Lung (tissue), 12 donors: ENCODE measurements around the gene SLC35F3. TPM values are rescaled to one million over a fixed set of nuclear protein-coding genes. Genes with fewer than 3 reads are reported as not detected.
A peak's percentile ranks its signal among the peaks of the same experiment; 100 is the strongest.

Experiments
- ATAC-seq: fragments of 200-7000 bp; cut with Tn5 transposase; one replicate; pipeline ENCODE4 v1.9.1; 2020; ENCODE audit warnings: moderate number of reproducible peaks; ENCODE audit not compliant: insufficient read depth, low FRiP score
- DNase-seq, 3 donors: peaks; one replicate each; pipeline ENCODE4 v3.0.0-alpha.2; 2013 to 2017
- H3K27ac ChIP-seq, 2 donors: one replicate each; pipeline ENCODE4 v1.5.1; 2013; ENCODE audit warnings: mild to moderate bottlenecking in 2 of 2, moderate library complexity in 2 of 2, control low read depth in 1 of 2, inconsistent platforms in 1 of 2, low read depth in 1 of 2, low read length in 1 of 2
- H3K27me3 ChIP-seq, 3 donors: one replicate each; pipeline ENCODE4 v1.5.1; 2013; ENCODE audit warnings: low read length in 2 of 3; ENCODE audit not compliant: control insufficient read depth in 3 of 3, insufficient read depth in 3 of 3
- H3K36me3 ChIP-seq, 4 donors: one replicate each; pipeline ENCODE4 v1.5.1; 2013; ENCODE audit warnings: low read length in 4 of 4, mild to moderate bottlenecking in 1 of 4, moderate library complexity in 1 of 4; ENCODE audit not compliant: control insufficient read depth in 4 of 4, insufficient read depth in 4 of 4
- H3K4me1 ChIP-seq, 5 donors: one replicate each; pipeline ENCODE4 v1.5.1; 2013; ENCODE audit warnings: low read length in 5 of 5, mild to moderate bottlenecking in 2 of 5, moderate library complexity in 1 of 5; ENCODE audit not compliant: control insufficient read depth in 5 of 5, insufficient read depth in 5 of 5
- H3K4me3 ChIP-seq: one replicate; pipeline ENCODE4 v1.5.1; 2013; ENCODE audit warnings: mild to moderate bottlenecking, control low read depth, moderate library complexity
- H3K9ac ChIP-seq, 2 donors: one replicate each; pipeline ENCODE4 v1.5.1; 2013; ENCODE audit warnings: low read length in 2 of 2, control low read depth in 1 of 2; ENCODE audit not compliant: insufficient read depth in 1 of 2
- H3K9me3 ChIP-seq, 4 donors: one replicate each; pipeline ENCODE4 v1.5.1; 2013; ENCODE audit warnings: low read length in 3 of 4, mild to moderate bottlenecking in 1 of 4, moderate library complexity in 1 of 4; ENCODE audit not compliant: control insufficient read depth in 4 of 4, insufficient read depth in 3 of 4
- WGBS, 2 donors: extraction: QIAGEN DNeasy Blood & Tissue Kit; methylation state at CpG; one replicate each; pipeline ENCODE4 v1.1.7; 2013; 5-methylcytosine and 5-hydroxymethylcytosine counted together
- polyA plus RNA-seq, 2 donors: library from polyadenylated mRNA; stranded (reverse); fragments of 200-250 nt; gene quantifications; one replicate each; pipeline ENCODE4 v1.2.1, GENCODE V29; 2013
- total RNA-seq, 2 donors: library from RNA; depleted of rRNA in 1 of 2; stranded (reverse); fragments of >200 nt in 1 of 2; gene quantifications; one replicate each; pipeline ENCODE4 v1.2.1, GENCODE V29; 2014 to 2021
- TF ChIP-seq, protein P1 (sequence below): IDR thresholded peaks from 2 replicates; pipeline ENCODE4 v1.5.1; 2012; ENCODE audit warnings: mild to moderate bottlenecking; ENCODE audit errors: control extremely low read depth, extremely low read depth
- donor health status: control.
- donor health status: control.
- donor health status: Bipolar disorder and iron deficiency.
- donor health status: healthy.
- donor health status: DM: yes; HTN: yes; CAD: no.

The SLC35F3 gene
- total and polyA plus RNA-seq, 4 donors = 0.09 to 1.4 (median 0.48) TPM

- no peak for ATAC-seq
- H3K4me3 ChIP-seq = no peak overlapping the region
- WGBS, 2 donors = 72 to 77% methylated on average over 6 of the region's 6 CpGs
- no peak overlapping the region for H3K9ac ChIP-seq
- H3K36me3 ChIP-seq = no peaks in the 10 kb centered on the region
- no peak for DNase-seq
- TF ChIP-seq, protein P1, sequence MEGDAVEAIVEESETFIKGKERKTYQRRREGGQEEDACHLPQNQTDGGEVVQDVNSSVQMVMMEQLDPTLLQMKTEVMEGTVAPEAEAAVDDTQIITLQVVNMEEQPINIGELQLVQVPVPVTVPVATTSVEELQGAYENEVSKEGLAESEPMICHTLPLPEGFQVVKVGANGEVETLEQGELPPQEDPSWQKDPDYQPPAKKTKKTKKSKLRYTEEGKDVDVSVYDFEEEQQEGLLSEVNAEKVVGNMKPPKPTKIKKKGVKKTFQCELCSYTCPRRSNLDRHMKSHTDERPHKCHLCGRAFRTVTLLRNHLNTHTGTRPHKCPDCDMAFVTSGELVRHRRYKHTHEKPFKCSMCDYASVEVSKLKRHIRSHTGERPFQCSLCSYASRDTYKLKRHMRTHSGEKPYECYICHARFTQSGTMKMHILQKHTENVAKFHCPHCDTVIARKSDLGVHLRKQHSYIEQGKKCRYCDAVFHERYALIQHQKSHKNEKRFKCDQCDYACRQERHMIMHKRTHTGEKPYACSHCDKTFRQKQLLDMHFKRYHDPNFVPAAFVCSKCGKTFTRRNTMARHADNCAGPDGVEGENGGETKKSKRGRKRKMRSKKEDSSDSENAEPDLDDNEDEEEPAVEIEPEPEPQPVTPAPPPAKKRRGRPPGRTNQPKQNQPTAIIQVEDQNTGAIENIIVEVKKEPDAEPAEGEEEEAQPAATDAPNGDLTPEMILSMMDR = no peak
- peaks cover 5 to 16% (median 13%) of the 10 kb centered on the region in 3 donors for H3K27me3 ChIP-seq
- peaks cover 0 to 3% (median 0%) of the 10 kb centered on the region in 4 donors for H3K9me3 ChIP-seq
- no peaks in the 10 kb centered on the region for H3K4me1 ChIP-seq
- no peak overlapping the region for H3K27ac ChIP-seq
These were observed 416.8 kb downstream of the SLC35F3 start for GRCh38 chr1:234321231-234321630.

GRCh38 chr1:234322097-234322496 is 417.6 kb downstream of the SLC35F3 start:
- Histone ChIP-seq H3K27me3 (peaks cover 5 to 16% (median 15%) of the 10 kb centered on the region in 3 donors), H3K27ac (no peak overlapping the region), H3K4me3 (no peak overlapping the region), H3K9ac (no peak overlapping the region), H3K36me3 (no peaks in the 10 kb centered on the region), H3K9me3 (peaks cover 0 to 3% (median 0%) of the 10 kb centered on the region in 4 donors), H3K4me1 (peaks cover 0 to 3% (median 0%) of the 10 kb centered on the region in 5 donors)
- ATAC-seq = no peak
- TF ChIP-seq, protein P1 = no peak
- 95 to 96% methylated on average over 3 of the region's 3 CpGs for WGBS, 2 donors
- DNase-seq = no peak

- peaks cover 0 to 3% (median 0%) of the 10 kb centered on the region in 5 donors for H3K4me1 ChIP-seq
- no peak overlapping the region for H3K4me3 ChIP-seq
- 30 to 41% methylated on average over 13 of the region's 13 CpGs for WGBS, 2 donors
- no peak for ATAC-seq
- TF ChIP-seq, protein P1 = no peak
- H3K27me3 ChIP-seq = peaks cover 5 to 16% (median 15%) of the 10 kb centered on the region in 3 donors
- H3K9me3 ChIP-seq = peaks cover 0 to 3% (median 0%) of the 10 kb centered on the region in 4 donors
- H3K9ac ChIP-seq = no peak overlapping the region
- no peaks in the 10 kb centered on the region for H3K36me3 ChIP-seq
- no peak overlapping the region for H3K27ac ChIP-seq
- DNase-seq = peak in 2 of 3 donors; percentile 14 to 21
These were observed 418.5 kb downstream of the SLC35F3 start for GRCh38 chr1:234322979-234323378.

DNA sequence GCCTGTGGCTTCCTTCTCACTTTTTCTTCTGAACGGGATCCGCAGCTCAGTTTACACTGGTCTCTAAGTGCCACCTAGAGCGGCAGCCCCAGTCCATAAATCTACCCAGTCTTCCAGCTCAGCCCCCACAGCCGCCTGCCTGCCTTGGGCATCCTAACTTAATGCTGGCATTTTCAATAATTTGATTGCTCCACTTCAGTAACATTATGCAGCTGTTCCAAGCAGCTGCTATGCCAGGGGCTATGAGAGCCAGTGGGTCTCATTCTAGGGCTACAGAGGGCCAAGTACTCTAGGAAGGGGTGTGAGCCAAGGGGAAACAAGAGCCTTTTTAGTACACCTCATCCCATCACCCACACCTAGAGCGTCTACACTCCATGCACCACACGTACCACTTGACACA is 420.3 kb downstream of the SLC35F3 start:
- 78 to 88% methylated on average over 6 of the region's 6 CpGs for WGBS, 2 donors
- Histone ChIP-seq H3K4me3 (no peak overlapping the region), H3K4me1 (peaks cover 0 to 3% (median 0%) of the 10 kb centered on the region in 5 donors), H3K9ac (no peak overlapping the region), H3K27me3 (peaks cover 0 to 16% (median 15%) of the 10 kb centered on the region in 3 donors), H3K36me3 (no peaks in the 10 kb centered on the region), H3K27ac (no peak overlapping the region), H3K9me3 (peaks cover 0 to 3% (median 0%) of the 10 kb centered on the region in 4 donors)
- TF ChIP-seq, protein P1 = no peak
- DNase-seq = no peak
- no peak for ATAC-seq
